ENCODE measurements around the gene TTC19.
"Not testable (repeated sequence)": the region's sequence is repeated elsewhere in the genome, so short reads cannot be mapped to it uniquely, and the experiment has no call there.

TTC19 gene

DNA sequence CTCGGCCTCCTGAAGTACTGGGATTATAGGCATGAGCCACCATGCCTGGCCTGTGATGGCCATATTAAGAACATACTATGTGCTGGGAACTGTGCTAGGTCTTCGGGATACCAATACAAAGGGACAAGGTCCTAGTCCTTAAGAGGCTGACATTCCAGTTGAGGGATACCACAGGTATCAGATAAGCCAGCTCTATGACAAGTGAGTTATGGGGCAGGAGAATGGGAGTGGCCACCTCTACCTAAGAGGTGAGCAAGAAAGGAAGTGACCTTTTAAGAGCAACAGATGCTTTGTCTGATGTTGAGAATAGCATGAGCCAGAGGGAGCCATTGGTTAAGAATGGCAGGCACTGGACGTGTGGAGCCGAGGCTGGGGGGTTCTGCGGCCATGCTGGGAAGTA, 27.7 kb upstream of the TTC19 start:
- H3K27me3 ChIP-seq (replicated peaks in 2 of 5; ENCODE audit: control insufficient read depth in 4 of 5, insufficient read depth in 5 of 5, low read length in 4 of 5): no peaks in the 10 kb centered on the region
- CTCF ChIA-PET: interaction anchor here (1.2 to 1.3 kb wide), 2 partner anchors 10 to 27 kb away, joined by 3 to 4 read pairs; partner anchors contain the start of gene ADORA2B
- H3K4me1 ChIP-seq (ENCODE audit: control extremely low read depth in 1 of 4, control insufficient read depth in 4 of 4, insufficient read depth in 4 of 4, low read length in 3 of 4): peaks cover 0 to 28% (median 16%) of the 10 kb centered on the region in 4 experiments
- no peak overlapping the region for H3K4me3 ChIP-seq (ENCODE audit: control insufficient read depth in 1 of 7, extremely low read depth in 1 of 7, insufficient read depth in 4 of 7, low read depth in 2 of 7, low read length in 6 of 7)
- peaks cover 4 to 45% (median 13%) of the 10 kb centered on the region in 4 experiments for H3K36me3 ChIP-seq (ENCODE audit: control insufficient read depth in 4 of 4, insufficient read depth in 4 of 4, low read length in 3 of 4)
- POLR2A ChIA-PET: no interaction called here
- no peaks in the 10 kb centered on the region for H3K9me3 ChIP-seq (ENCODE audit: control extremely low read depth in 1 of 5, control insufficient read depth in 4 of 5, insufficient read depth in 2 of 5, low read depth in 1 of 5, low read length in 4 of 5)
- WGBS (ENCODE audit: insufficient coverage): 100% methylated on average over 5 of the region's 5 CpGs
- DNase-seq: no peak
- no peak overlapping the region for H3K27ac ChIP-seq (ENCODE audit: insufficient read depth in 1 of 2, low read depth in 1 of 2, low read length in 2 of 2, poor library complexity in 1 of 2, severe bottlenecking in 2 of 2)

DNA sequence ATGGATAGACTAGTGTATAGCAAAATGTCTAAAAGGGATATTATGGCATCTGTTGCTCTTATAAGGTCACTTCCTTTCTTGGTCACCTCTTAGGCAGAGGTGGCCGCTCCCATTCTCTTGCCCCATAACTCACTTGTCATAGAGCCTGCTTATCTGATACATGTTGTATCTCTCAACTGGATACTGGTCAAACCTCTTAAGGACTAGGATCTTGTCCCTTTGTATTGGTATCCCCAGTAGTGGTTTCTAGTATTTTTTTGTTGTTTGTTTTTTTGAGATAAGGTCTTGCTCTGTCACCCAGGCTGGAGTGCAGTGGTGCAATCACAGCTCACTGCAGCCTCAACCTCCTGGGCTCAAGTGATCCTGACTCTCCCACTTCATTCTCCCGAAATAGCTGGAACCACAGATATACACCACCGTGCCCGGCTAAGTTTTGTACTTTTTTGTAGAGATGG, 27.1 kb upstream of the TTC19 start:
- no peaks in the 10 kb centered on the region for H3K9me3 ChIP-seq (ENCODE audit: control extremely low read depth in 1 of 5, control insufficient read depth in 4 of 5, insufficient read depth in 2 of 5, low read depth in 1 of 5, low read length in 4 of 5)
- no peaks in the 10 kb centered on the region for H3K27me3 ChIP-seq (replicated peaks in 2 of 5; ENCODE audit: control insufficient read depth in 4 of 5, insufficient read depth in 5 of 5, low read length in 4 of 5)
- H3K4me3 ChIP-seq (ENCODE audit: control insufficient read depth in 1 of 7, extremely low read depth in 1 of 7, insufficient read depth in 4 of 7, low read depth in 2 of 7, low read length in 6 of 7): no peak overlapping the region
- 98% methylated on average over 4 of the region's 4 CpGs for WGBS (ENCODE audit: insufficient coverage)
- peaks cover 6 to 48% (median 15%) of the 10 kb centered on the region in 4 experiments for H3K36me3 ChIP-seq (ENCODE audit: control insufficient read depth in 4 of 4, insufficient read depth in 4 of 4, low read length in 3 of 4)
- peaks cover 0 to 22% (median 10%) of the 10 kb centered on the region in 4 experiments for H3K4me1 ChIP-seq (ENCODE audit: control extremely low read depth in 1 of 4, control insufficient read depth in 4 of 4, insufficient read depth in 4 of 4, low read length in 3 of 4)
- CTCF ChIA-PET: no interaction called here
- H3K27ac ChIP-seq (ENCODE audit: insufficient read depth in 1 of 2, low read depth in 1 of 2, low read length in 2 of 2, poor library complexity in 1 of 2, severe bottlenecking in 2 of 2): no peak overlapping the region
- POLR2A ChIA-PET: no interaction called here
- DNase-seq: no peak

DNA sequence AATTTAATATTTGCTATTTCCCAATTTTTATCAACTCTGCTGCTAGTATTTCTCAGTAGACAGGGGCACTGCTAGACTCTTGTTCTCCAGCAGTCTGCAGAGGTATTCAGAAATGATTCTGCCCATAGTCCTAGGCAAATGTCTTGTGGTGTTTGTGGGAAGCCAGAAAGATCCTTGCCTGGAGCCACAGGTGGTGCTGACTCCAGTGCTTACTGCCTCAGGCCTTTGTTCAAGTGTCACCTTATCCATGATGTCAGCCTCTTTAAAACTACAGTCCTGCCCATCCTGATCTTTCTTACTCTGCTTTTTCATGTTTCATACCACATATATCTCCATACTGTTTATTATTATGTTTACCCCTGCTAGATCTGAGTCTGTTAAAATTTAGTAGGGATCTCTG, 26.6 kb upstream of the TTC19 start:
- Histone ChIP-seq H3K9me3 (ENCODE audit: control extremely low read depth in 1 of 5, control insufficient read depth in 4 of 5, insufficient read depth in 2 of 5, low read depth in 1 of 5, low read length in 4 of 5) (no peaks in the 10 kb centered on the region), H3K27ac (ENCODE audit: insufficient read depth in 1 of 2, low read depth in 1 of 2, low read length in 2 of 2, poor library complexity in 1 of 2, severe bottlenecking in 2 of 2) (no peak overlapping the region), H3K4me1 (ENCODE audit: control extremely low read depth in 1 of 4, control insufficient read depth in 4 of 4, insufficient read depth in 4 of 4, low read length in 3 of 4) (peaks cover 0 to 17% (median 6%) of the 10 kb centered on the region in 4 experiments), H3K4me3 (ENCODE audit: control insufficient read depth in 1 of 7, extremely low read depth in 1 of 7, insufficient read depth in 4 of 7, low read depth in 2 of 7, low read length in 6 of 7) (no peak overlapping the region), H3K36me3 (ENCODE audit: control insufficient read depth in 4 of 4, insufficient read depth in 4 of 4, low read length in 3 of 4) (peaks cover 9 to 53% (median 19%) of the 10 kb centered on the region in 4 experiments), H3K27me3 (replicated peaks in 2 of 5; ENCODE audit: control insufficient read depth in 4 of 5, insufficient read depth in 5 of 5, low read length in 4 of 5) (no peaks in the 10 kb centered on the region)
- POLR2A ChIA-PET: no interaction called here
- CTCF ChIA-PET: no interaction called here
- no peak for DNase-seq

DNA sequence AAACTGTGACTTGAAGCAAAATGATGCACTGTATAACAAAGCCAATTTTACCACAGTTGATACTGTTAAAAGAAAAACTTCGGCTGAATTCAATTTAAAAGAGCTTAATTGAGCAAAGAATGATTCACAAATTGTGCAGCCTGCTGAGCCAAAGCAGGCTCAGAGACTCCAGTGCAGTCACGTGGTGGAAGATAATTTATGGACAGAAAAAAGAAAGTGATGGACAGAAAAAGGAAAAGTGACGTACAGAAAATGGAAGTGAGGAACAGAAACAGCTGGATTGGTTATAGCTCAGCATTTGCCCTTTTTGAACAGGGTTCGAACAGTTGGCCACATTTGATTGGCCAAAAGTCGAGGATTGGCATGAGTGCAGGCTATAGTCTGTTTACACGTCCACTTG, 25.8 kb upstream of the TTC19 start:
- Histone ChIP-seq H3K9me3 (ENCODE audit: control extremely low read depth in 1 of 5, control insufficient read depth in 4 of 5, insufficient read depth in 2 of 5, low read depth in 1 of 5, low read length in 4 of 5) (no peaks in the 10 kb centered on the region), H3K4me1 (ENCODE audit: control extremely low read depth in 1 of 4, control insufficient read depth in 4 of 4, insufficient read depth in 4 of 4, low read length in 3 of 4) (peaks cover 0 to 10% (median 3%) of the 10 kb centered on the region in 4 experiments), H3K4me3 (ENCODE audit: control insufficient read depth in 1 of 7, extremely low read depth in 1 of 7, insufficient read depth in 4 of 7, low read depth in 2 of 7, low read length in 6 of 7) (no peak overlapping the region), H3K27me3 (replicated peaks in 2 of 5; ENCODE audit: control insufficient read depth in 4 of 5, insufficient read depth in 5 of 5, low read length in 4 of 5) (no peaks in the 10 kb centered on the region), H3K27ac (ENCODE audit: insufficient read depth in 1 of 2, low read depth in 1 of 2, low read length in 2 of 2, poor library complexity in 1 of 2, severe bottlenecking in 2 of 2) (no peak overlapping the region), H3K36me3 (ENCODE audit: control insufficient read depth in 4 of 4, insufficient read depth in 4 of 4, low read length in 3 of 4) (peaks cover 11 to 53% (median 21%) of the 10 kb centered on the region in 4 experiments)
- POLR2A ChIA-PET: no interaction called here
- DNase-seq: no peak
- 84% methylated on average over 6 of the region's 6 CpGs for WGBS (ENCODE audit: insufficient coverage)
- CTCF ChIA-PET: no interaction called here

DNA sequence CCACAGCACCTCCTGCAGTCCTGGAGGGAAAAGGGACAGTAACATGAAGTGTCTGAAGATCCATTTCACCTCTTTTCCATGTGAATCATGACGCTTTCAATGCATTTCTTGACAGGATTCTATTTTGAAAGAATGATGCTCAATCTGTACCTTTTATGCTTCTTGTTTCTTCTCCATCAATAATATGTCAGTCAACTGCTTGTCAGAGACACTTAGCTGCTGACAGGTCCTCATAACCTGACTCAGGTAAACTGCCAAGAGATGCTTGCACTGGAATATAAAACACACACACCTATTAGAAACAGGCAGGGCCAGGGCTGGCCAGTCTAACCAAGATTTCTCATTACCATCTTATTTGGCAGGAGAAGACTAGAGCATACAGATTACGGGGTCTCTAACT, 21.7 kb upstream of the TTC19 start:
- H3K36me3 ChIP-seq (ENCODE audit: control insufficient read depth in 4 of 4, insufficient read depth in 4 of 4, low read length in 3 of 4): peaks cover 11 to 44% (median 27%) of the 10 kb centered on the region in 4 experiments
- no peak overlapping the region for H3K27ac ChIP-seq (ENCODE audit: insufficient read depth in 1 of 2, low read depth in 1 of 2, low read length in 2 of 2, poor library complexity in 1 of 2, severe bottlenecking in 2 of 2)
- H3K27me3 ChIP-seq (replicated peaks in 2 of 5; ENCODE audit: control insufficient read depth in 4 of 5, insufficient read depth in 5 of 5, low read length in 4 of 5): no peaks in the 10 kb centered on the region
- ChIA-PET POLR2A (interaction anchor here (0.6 kb wide), 1 partner anchor 159 kb away, joined by 6 read pairs; no protein-coding TSS in a partner anchor), CTCF (no interaction called here)
- no peaks in the 10 kb centered on the region for H3K9me3 ChIP-seq (ENCODE audit: control extremely low read depth in 1 of 5, control insufficient read depth in 4 of 5, insufficient read depth in 2 of 5, low read depth in 1 of 5, low read length in 4 of 5)
- 100% methylated on average over 1 of the region's 2 CpGs for WGBS (ENCODE audit: insufficient coverage)
- H3K4me3 ChIP-seq (ENCODE audit: control insufficient read depth in 1 of 7, extremely low read depth in 1 of 7, insufficient read depth in 4 of 7, low read depth in 2 of 7, low read length in 6 of 7): no peak overlapping the region
- H3K4me1 ChIP-seq (ENCODE audit: control extremely low read depth in 1 of 4, control insufficient read depth in 4 of 4, insufficient read depth in 4 of 4, low read length in 3 of 4): peaks cover 8 to 23% (median 20%) of the 10 kb centered on the region in 4 experiments
- DNase-seq: no peak

DNA sequence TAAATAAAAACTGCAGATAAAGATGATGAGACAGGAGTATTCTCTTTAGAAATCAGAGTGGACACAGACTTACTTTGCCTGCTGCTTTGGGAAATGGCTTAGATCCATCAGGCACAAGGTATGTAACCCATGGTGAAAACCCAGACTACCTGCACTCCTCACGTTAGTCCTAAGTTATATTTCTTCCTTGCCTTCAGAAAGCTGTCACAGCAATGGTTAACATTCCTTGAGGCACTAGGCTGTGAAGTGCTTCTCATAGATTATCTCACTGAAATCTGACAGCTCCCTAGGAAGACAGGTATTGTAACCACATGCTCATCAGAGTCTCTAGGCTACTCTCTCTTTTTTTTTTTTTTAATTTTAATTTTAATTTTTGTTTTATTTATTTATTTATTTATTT, 21.0 kb upstream of the TTC19 start:
- H3K27ac ChIP-seq (ENCODE audit: insufficient read depth in 1 of 2, low read depth in 1 of 2, low read length in 2 of 2, poor library complexity in 1 of 2, severe bottlenecking in 2 of 2): no peak overlapping the region
- WGBS (ENCODE audit: insufficient coverage): 86% methylated on average over 1 of the region's 1 CpG
- ChIA-PET POLR2A (no interaction called here), CTCF (interaction anchor here (0.9 kb wide), 1 partner anchor 11 kb away, joined by 4 read pairs; no protein-coding TSS in a partner anchor)
- no peaks in the 10 kb centered on the region for H3K27me3 ChIP-seq (replicated peaks in 2 of 5; ENCODE audit: control insufficient read depth in 4 of 5, insufficient read depth in 5 of 5, low read length in 4 of 5)
- H3K9me3 ChIP-seq (ENCODE audit: control extremely low read depth in 1 of 5, control insufficient read depth in 4 of 5, insufficient read depth in 2 of 5, low read depth in 1 of 5, low read length in 4 of 5): no peaks in the 10 kb centered on the region
- peaks cover 8 to 23% (median 20%) of the 10 kb centered on the region in 4 experiments for H3K4me1 ChIP-seq (ENCODE audit: control extremely low read depth in 1 of 4, control insufficient read depth in 4 of 4, insufficient read depth in 4 of 4, low read length in 3 of 4)
- H3K4me3 ChIP-seq (ENCODE audit: control insufficient read depth in 1 of 7, extremely low read depth in 1 of 7, insufficient read depth in 4 of 7, low read depth in 2 of 7, low read length in 6 of 7): no peak overlapping the region
- H3K36me3 ChIP-seq (ENCODE audit: control insufficient read depth in 4 of 4, insufficient read depth in 4 of 4, low read length in 3 of 4): peaks cover 12 to 44% (median 28%) of the 10 kb centered on the region in 4 experiments
- no peak for DNase-seq

DNA sequence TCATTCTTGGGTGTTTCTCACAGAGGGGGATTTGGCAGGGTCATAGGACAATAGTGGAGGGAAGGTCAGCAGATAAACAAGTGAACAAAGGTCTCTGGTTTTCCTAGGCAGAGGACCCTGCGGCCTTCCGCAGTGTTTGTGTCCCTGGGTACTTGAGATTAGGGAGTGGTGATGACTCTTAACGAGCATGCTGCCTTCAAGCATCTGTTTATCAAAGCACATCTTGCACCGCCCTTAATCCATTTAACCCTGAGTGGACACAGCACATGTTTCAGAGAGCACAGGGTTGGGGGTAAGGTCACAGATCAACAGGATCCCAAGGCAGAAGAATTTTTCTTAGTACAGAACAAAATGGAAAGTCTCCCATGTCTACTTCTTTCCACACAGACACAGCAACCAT, 20.6 kb upstream of the TTC19 start:
- H3K4me3 ChIP-seq (ENCODE audit: control insufficient read depth in 1 of 7, extremely low read depth in 1 of 7, insufficient read depth in 4 of 7, low read depth in 2 of 7, low read length in 6 of 7); DNase-seq; H3K9me3 ChIP-seq (ENCODE audit: control extremely low read depth in 1 of 5, control insufficient read depth in 4 of 5, insufficient read depth in 2 of 5, low read depth in 1 of 5, low read length in 4 of 5); H3K27me3 ChIP-seq (replicated peaks in 2 of 5; ENCODE audit: control insufficient read depth in 4 of 5, insufficient read depth in 5 of 5, low read length in 4 of 5); POLR2A ChIA-PET; H3K27ac ChIP-seq (ENCODE audit: insufficient read depth in 1 of 2, low read depth in 1 of 2, low read length in 2 of 2, poor library complexity in 1 of 2, severe bottlenecking in 2 of 2): not testable (repeated sequence)
- CTCF ChIA-PET: interaction anchor here (0.9 kb wide), 1 partner anchor 12 kb away, joined by 4 read pairs; no protein-coding TSS in a partner anchor
- peaks cover 12 to 48% (median 29%) of the 10 kb centered on the region in 4 experiments for H3K36me3 ChIP-seq (ENCODE audit: control insufficient read depth in 4 of 4, insufficient read depth in 4 of 4, low read length in 3 of 4)
- H3K4me1 ChIP-seq (ENCODE audit: control extremely low read depth in 1 of 4, control insufficient read depth in 4 of 4, insufficient read depth in 4 of 4, low read length in 3 of 4): peaks cover 8 to 23% (median 20%) of the 10 kb centered on the region in 4 experiments
- no CpG with 5 or more reads among the region's 4 CpGs for WGBS (ENCODE audit: insufficient coverage)
